ENCODE data around the gene RTN4R.

Gene RTN4R

GRCh38 chr22:20234314-20234682 lies 33.8 kb downstream of the RTN4R start:
- Histone ChIP-seq H3K9me2 (replicated peaks; ENCODE audit: low read depth, low read length) (no peaks in the 10 kb centered on the region), H4K20me1 (ENCODE audit: insufficient read depth, low read length, poor library complexity, severe bottlenecking) (no peaks in the 10 kb centered on the region), H3K4me1 (ENCODE audit: insufficient read depth, low read length, poor library complexity, severe bottlenecking) (peaks cover 14% of the 10 kb centered on the region)

DNA sequence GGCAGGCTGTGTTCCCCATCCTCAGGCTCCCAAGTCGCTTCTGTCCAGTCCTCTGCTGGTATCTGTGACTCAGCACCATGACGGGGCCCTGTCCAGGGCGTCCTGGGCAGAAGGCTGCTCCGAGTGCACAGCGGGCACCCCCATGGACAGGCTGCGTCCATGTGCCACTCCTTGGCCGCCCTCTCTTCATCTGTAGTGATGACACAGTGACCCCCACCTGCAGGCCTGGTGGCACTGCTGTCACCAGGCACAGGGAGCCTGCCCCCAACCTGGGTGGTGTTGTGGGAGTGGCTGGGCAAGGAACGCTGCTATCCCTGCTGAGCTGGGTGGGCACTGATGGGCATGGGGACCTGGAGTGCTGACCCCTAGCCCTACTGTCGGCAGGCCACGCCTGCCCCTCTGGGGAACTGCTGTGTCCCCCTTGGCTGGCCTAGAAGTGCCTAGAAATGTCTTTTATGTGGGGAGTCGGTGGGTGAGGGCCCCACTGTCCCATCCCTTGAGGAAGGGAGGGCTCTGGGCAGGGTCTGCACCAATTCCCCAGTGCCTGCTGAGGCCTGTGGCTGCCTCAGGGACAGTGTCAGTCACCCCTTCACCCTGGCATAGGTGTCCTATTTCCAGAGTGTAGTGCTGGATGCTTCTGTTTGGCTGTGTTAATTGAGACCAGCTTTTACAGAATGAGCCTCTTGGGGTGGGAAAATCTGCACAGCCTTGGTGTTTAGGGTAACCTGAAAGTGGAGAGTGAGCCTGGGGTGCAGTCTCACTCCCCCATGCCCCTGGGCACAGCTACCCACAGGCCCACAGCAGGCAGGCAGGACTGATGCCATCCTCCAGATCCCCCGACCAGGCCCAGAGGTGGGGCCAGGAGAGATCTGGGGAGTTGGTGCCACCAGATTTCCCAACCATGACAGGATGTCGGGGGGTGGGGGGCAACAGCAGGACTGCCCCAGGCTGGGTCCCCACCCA lies 34.5 kb downstream of the RTN4R start:
- Histone ChIP-seq H3K27me3 (ENCODE audit: insufficient read depth, low read length, poor library complexity, severe bottlenecking) (no peaks in the 10 kb centered on the region), H3K9ac (ENCODE audit: low read depth, low read length, poor library complexity, severe bottlenecking) (no peak overlapping the region), H3K9me2 (replicated peaks; ENCODE audit: low read depth, low read length) (no peaks in the 10 kb centered on the region), H3K36me3 (ENCODE audit: insufficient read depth, low read length) (no peaks in the 10 kb centered on the region), H2AFZ (ENCODE audit: low read length) (no peak overlapping the region), H3K79me2 (ENCODE audit: insufficient read depth, low read length) (no peaks in the 10 kb centered on the region), H3F3A (ENCODE audit: low read depth) (no peaks in the 10 kb centered on the region), H3K4me1 (ENCODE audit: insufficient read depth, low read length, poor library complexity, severe bottlenecking) (peaks cover 14% of the 10 kb centered on the region), H3K4me2 (ENCODE audit: low read depth, low read length, poor library complexity, severe bottlenecking) (no peak overlapping the region), H4K20me1 (ENCODE audit: insufficient read depth, low read length, poor library complexity, severe bottlenecking) (no peaks in the 10 kb centered on the region), H3K9me3 (ENCODE audit: insufficient read depth, low read depth, low read length) (no peaks in the 10 kb centered on the region), H3K4me3 (ENCODE audit: low read length, poor library complexity, severe bottlenecking) (no peak overlapping the region)
- no peak for TF ChIP-seq CTCF (conservative IDR thresholded peaks at IDR 0.05; ENCODE audit: low read length)
- no peak for TF ChIP-seq EZH2phosphoT487 (IDR thresholded peaks at IDR 0.05; ENCODE audit: borderline replicate concordance)

More at GRCh38 chr22:20234314-20234682, 33.8 kb downstream of the RTN4R start:
- H2AFZ ChIP-seq (ENCODE audit: low read length), result no peak overlapping the region
- no peaks in the 10 kb centered on the region for H3K36me3 ChIP-seq (ENCODE audit: insufficient read depth, low read length)
- H3K4me2 ChIP-seq (ENCODE audit: low read depth, low read length, poor library complexity, severe bottlenecking), result no peak overlapping the region
- TF ChIP-seq EZH2phosphoT487 (IDR thresholded peaks at IDR 0.05; ENCODE audit: borderline replicate concordance) (no peak), CTCF (conservative IDR thresholded peaks at IDR 0.05; ENCODE audit: low read length) (no peak)
- no peaks in the 10 kb centered on the region for H3F3A ChIP-seq (ENCODE audit: low read depth)
- H3K4me3 ChIP-seq (ENCODE audit: low read length, poor library complexity, severe bottlenecking), result no peak overlapping the region
- H3K79me2 ChIP-seq (ENCODE audit: insufficient read depth, low read length), result no peaks in the 10 kb centered on the region
- no peaks in the 10 kb centered on the region for H3K27me3 ChIP-seq (ENCODE audit: insufficient read depth, low read length, poor library complexity, severe bottlenecking)
- no peaks in the 10 kb centered on the region for H3K9me3 ChIP-seq (ENCODE audit: insufficient read depth, low read depth, low read length)
- no peak overlapping the region for H3K9ac ChIP-seq (ENCODE audit: low read depth, low read length, poor library complexity, severe bottlenecking)

GRCh38 chr22:20232781-20233180 lies 35.3 kb downstream of the RTN4R start:
- Histone ChIP-seq H2AFZ (ENCODE audit: low read length) (no peak overlapping the region), H4K20me1 (ENCODE audit: insufficient read depth, low read length, poor library complexity, severe bottlenecking) (no peaks in the 10 kb centered on the region), H3K9me2 (replicated peaks; ENCODE audit: low read depth, low read length) (no peaks in the 10 kb centered on the region), H3F3A (ENCODE audit: low read depth) (no peaks in the 10 kb centered on the region), H3K27me3 (ENCODE audit: insufficient read depth, low read length, poor library complexity, severe bottlenecking) (no peaks in the 10 kb centered on the region), H3K36me3 (ENCODE audit: insufficient read depth, low read length) (no peaks in the 10 kb centered on the region), H3K4me1 (ENCODE audit: insufficient read depth, low read length, poor library complexity, severe bottlenecking) (peaks cover 12% of the 10 kb centered on the region), H3K4me3 (ENCODE audit: low read length, poor library complexity, severe bottlenecking) (no peak overlapping the region), H3K9ac (ENCODE audit: low read depth, low read length, poor library complexity, severe bottlenecking) (no peak overlapping the region), H3K4me2 (ENCODE audit: low read depth, low read length, poor library complexity, severe bottlenecking) (no peak overlapping the region), H3K79me2 (ENCODE audit: insufficient read depth, low read length) (no peaks in the 10 kb centered on the region), H3K9me3 (ENCODE audit: insufficient read depth, low read depth, low read length) (no peaks in the 10 kb centered on the region)
- no peak for TF ChIP-seq EZH2phosphoT487 (IDR thresholded peaks at IDR 0.05; ENCODE audit: borderline replicate concordance)
- no peak for TF ChIP-seq CTCF (conservative IDR thresholded peaks at IDR 0.05; ENCODE audit: low read length)

All from Loucy (cell line).